ENCODE results near the gene CDPF1.

DNA sequence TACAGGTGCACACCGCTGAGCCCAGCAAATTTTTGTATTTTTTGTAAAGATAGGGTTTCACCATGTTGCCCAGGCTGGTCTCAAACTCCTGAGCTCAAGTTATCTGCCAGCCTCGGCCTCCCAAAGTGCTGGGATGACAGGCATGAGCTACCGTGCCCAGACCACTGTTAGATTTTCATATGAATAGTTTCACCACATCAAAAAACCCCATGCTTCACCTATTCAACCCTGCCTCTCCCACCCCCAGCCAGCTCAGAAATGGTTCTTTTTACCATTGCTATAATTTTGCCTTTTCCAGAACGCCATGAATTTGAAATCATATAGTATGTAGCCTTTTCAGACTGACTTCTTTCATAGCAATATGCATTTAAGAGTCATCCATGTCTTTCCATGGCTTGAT lies 37.9 kb downstream of the CDPF1 start:
- no peak for TF ChIP-seq GFI1 (CRISPR knock-in tag; IDR thresholded peaks at IDR 0.05; ENCODE audit: borderline replicate concordance)
- no peak for TF ChIP-seq MYC (CRISPR knock-in tag; IDR thresholded peaks at IDR 0.05; ENCODE audit: borderline replicate concordance)
- no peak for TF ChIP-seq ZNF121 (CRISPR knock-in tag; IDR thresholded peaks at IDR 0.05)
- TF ChIP-seq, protein P1, sequence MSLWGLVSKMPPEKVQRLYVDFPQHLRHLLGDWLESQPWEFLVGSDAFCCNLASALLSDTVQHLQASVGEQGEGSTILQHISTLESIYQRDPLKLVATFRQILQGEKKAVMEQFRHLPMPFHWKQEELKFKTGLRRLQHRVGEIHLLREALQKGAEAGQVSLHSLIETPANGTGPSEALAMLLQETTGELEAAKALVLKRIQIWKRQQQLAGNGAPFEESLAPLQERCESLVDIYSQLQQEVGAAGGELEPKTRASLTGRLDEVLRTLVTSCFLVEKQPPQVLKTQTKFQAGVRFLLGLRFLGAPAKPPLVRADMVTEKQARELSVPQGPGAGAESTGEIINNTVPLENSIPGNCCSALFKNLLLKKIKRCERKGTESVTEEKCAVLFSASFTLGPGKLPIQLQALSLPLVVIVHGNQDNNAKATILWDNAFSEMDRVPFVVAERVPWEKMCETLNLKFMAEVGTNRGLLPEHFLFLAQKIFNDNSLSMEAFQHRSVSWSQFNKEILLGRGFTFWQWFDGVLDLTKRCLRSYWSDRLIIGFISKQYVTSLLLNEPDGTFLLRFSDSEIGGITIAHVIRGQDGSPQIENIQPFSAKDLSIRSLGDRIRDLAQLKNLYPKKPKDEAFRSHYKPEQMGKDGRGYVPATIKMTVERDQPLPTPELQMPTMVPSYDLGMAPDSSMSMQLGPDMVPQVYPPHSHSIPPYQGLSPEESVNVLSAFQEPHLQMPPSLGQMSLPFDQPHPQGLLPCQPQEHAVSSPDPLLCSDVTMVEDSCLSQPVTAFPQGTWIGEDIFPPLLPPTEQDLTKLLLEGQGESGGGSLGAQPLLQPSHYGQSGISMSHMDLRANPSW (CRISPR knock-in tag; IDR thresholded peaks at IDR 0.05; ENCODE audit: borderline replicate concordance): no peak
- TF ChIP-seq ATF5 (CRISPR knock-in tag; IDR thresholded peaks at IDR 0.05; ENCODE audit: low read depth): no peak
- no peak for TF ChIP-seq EZH2 (conservative IDR thresholded peaks at IDR 0.05; ENCODE audit: low read depth, low read length)
- no peak for TF ChIP-seq EEA1 (CRISPR knock-in tag; IDR thresholded peaks at IDR 0.05; ENCODE audit: borderline replicate concordance)
- TF ChIP-seq, protein P2, sequence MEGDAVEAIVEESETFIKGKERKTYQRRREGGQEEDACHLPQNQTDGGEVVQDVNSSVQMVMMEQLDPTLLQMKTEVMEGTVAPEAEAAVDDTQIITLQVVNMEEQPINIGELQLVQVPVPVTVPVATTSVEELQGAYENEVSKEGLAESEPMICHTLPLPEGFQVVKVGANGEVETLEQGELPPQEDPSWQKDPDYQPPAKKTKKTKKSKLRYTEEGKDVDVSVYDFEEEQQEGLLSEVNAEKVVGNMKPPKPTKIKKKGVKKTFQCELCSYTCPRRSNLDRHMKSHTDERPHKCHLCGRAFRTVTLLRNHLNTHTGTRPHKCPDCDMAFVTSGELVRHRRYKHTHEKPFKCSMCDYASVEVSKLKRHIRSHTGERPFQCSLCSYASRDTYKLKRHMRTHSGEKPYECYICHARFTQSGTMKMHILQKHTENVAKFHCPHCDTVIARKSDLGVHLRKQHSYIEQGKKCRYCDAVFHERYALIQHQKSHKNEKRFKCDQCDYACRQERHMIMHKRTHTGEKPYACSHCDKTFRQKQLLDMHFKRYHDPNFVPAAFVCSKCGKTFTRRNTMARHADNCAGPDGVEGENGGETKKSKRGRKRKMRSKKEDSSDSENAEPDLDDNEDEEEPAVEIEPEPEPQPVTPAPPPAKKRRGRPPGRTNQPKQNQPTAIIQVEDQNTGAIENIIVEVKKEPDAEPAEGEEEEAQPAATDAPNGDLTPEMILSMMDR (CRISPR knock-in tag; IDR thresholded peaks at IDR 0.05): no peak
- no peak for TF ChIP-seq ZNF646 (CRISPR knock-in tag; IDR thresholded peaks at IDR 0.05)

Data from HepG2 (cell line).